Nephron (organoid): ENCODE results near the gene MUSK.

Source experiments
- H3K27ac Mint-ChIP-seq, 3 experiments: 2 replicates each; pipeline ENCODE4 v1.8.0; 2020; ENCODE audit warnings: mixed read lengths in 3 of 3, mild to moderate bottlenecking in 2 of 3, moderate library complexity in 1 of 3
- H3K27me3 Mint-ChIP-seq: 2 replicates; pipeline ENCODE4 v1.8.0; 2021; ENCODE audit warnings: low read depth, mild to moderate bottlenecking, moderate library complexity, mixed read lengths
- H3K36me3 Mint-ChIP-seq: 2 replicates; pipeline ENCODE4 v1.8.0; 2020; ENCODE audit warnings: low read depth, mixed read lengths
- H3K4me1 Mint-ChIP-seq: 2 replicates; pipeline ENCODE4 v1.8.0; 2020; ENCODE audit warnings: mixed read lengths
- H3K4me3 Mint-ChIP-seq, 3 experiments: 2 replicates each; pipeline ENCODE4 v1.8.0; 2020; ENCODE audit warnings: mild to moderate bottlenecking in 3 of 3, mixed read lengths in 3 of 3, moderate library complexity in 2 of 3
- H3K9me3 Mint-ChIP-seq: 2 replicates; pipeline ENCODE4 v1.8.0; 2020; ENCODE audit warnings: mixed read lengths
- TF ChIP-seq, protein P1 (sequence below), 3 experiments: fragments of 200-600 bp; sonication (generic); IDR thresholded peaks; one replicate each; pipeline ENCODE4 v1.5.0; 2021; ENCODE audit warnings: antibody characterized with exemption in 3 of 3; ENCODE audit not compliant: unreplicated experiment in 3 of 3

Gene MUSK

DNA sequence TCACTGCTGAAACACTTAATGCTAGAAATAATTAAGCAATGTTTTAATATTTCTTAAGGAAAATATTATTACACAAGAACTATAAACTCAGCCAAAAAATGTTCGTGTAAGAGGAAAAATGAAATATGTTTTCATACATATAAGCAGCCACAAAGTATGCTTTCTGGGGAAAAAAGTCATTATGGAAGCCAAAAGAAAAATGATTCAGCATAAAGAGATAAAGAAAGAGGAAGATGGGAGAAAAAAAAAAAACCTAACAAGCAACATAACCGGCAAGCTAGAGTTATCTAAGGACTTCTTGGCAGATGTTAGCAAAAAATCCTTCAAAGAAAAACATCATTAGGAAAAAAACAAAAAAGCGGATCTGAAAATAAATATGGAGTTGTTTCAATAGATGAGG is 179.1 kb downstream of the MUSK start:
- peaks cover 8% of the 10 kb centered on the region for H3K4me1 Mint-ChIP-seq
- H3K27ac Mint-ChIP-seq: peak overlapping the region; percentile 1 to 70 (median 10)
- no peaks in the 10 kb centered on the region for H3K9me3 Mint-ChIP-seq
- H3K36me3 Mint-ChIP-seq: no peaks in the 10 kb centered on the region
- H3K27me3 Mint-ChIP-seq: no peaks in the 10 kb centered on the region
- TF ChIP-seq, protein P1, sequence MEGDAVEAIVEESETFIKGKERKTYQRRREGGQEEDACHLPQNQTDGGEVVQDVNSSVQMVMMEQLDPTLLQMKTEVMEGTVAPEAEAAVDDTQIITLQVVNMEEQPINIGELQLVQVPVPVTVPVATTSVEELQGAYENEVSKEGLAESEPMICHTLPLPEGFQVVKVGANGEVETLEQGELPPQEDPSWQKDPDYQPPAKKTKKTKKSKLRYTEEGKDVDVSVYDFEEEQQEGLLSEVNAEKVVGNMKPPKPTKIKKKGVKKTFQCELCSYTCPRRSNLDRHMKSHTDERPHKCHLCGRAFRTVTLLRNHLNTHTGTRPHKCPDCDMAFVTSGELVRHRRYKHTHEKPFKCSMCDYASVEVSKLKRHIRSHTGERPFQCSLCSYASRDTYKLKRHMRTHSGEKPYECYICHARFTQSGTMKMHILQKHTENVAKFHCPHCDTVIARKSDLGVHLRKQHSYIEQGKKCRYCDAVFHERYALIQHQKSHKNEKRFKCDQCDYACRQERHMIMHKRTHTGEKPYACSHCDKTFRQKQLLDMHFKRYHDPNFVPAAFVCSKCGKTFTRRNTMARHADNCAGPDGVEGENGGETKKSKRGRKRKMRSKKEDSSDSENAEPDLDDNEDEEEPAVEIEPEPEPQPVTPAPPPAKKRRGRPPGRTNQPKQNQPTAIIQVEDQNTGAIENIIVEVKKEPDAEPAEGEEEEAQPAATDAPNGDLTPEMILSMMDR (IDR thresholded peaks at IDR 0.05; ENCODE audit: unreplicated experiment in 3 of 3): no peak
- H3K4me3 Mint-ChIP-seq: no peak overlapping the region

DNA sequence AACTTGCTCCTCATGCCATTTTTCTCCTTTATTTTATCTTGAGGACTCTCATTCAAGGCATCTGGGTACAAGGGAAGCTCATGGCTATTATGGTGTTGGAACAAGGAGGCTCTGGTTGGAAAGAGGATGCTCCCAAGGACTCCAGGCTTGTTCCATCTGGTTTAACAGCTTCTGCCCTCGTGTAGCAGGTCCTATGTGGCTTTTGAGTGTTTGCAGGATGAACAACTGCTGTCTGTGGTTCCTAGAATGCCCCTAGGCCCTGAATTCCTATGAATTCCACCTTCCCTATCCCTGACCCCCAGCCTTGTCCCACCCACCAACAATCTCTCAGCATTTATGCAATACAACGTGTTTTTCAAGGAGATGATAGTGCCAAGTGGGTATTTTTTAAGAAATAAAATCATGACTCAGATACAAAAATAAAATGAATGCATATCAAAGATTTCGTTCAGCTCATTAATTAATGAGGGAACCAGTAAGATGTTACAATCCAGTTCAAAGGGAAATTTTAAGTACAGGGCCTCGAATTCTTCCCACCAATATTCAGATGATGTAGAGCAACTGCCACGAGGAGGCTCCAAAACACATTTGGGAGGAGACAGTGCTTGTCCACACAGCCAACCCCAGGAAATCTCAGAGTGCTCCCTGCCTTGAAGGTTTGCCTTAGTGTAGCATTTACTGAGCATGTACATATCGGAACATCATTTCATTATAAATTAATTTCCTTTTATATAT is 182.0 kb downstream of the MUSK start:
- peaks cover 15% of the 10 kb centered on the region for H3K9me3 Mint-ChIP-seq
- TF ChIP-seq, protein P1 (IDR thresholded peaks at IDR 0.05; ENCODE audit: unreplicated experiment in 3 of 3): no peak
- H3K4me1 Mint-ChIP-seq: peaks cover 8% of the 10 kb centered on the region
- H3K27me3 Mint-ChIP-seq: no peaks in the 10 kb centered on the region
- H3K4me3 Mint-ChIP-seq: no peak overlapping the region
- no peaks in the 10 kb centered on the region for H3K36me3 Mint-ChIP-seq
- no peak overlapping the region for H3K27ac Mint-ChIP-seq
